GM19328 (cell line): ENCODE results near the gene GNAI1.

Experiments used
- ATAC-seq: cut with Tn5 transposase; IDR thresholded peaks from one replicate; pipeline ENCODE4 v1.9.1; 2021; ENCODE audit warnings: mild to moderate bottlenecking, moderate library complexity; ENCODE audit not compliant: unreplicated experiment

The GNAI1 gene

DNA sequence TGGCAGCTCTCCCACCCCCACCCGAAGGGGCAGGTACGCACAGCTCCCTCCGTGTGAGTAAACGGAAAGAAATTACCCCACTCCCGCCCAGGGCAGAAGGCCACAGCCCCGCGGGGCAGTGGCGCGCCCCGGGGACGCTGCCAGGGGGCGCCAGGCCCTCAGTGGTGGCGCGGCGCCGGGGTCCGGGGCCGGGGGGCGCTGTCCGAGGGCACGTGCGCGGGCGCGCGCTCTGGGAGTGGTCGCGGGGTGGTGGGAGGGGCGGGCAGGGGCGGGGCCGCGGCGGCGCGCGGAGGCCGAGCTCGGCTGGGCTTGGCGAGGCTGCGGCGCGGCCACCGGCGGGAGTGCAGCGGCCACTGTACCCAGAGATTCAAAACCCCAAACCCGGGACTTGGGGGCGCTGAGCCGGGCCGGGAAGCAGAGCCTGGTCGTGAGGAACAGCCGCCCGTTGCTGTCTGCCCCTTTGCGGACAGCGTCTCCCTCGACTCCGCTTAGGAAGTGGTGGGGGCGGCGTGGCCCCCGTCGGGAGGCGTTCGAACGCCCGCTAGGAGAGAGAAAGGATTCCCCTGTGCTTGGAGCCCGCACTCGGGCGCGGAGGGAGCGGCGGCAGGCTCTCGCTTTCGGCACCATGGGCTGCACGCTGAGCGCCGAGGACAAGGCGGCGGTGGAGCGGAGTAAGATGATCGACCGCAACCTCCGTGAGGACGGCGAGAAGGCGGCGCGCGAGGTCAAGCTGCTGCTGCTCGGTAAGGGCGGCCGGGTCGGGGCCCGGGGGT, at the start of gene GNAI1:
TSS of gene GNAI1 (plus strand) at position 296 of the 773 bp plus-strand sequence. CDS start at position 626, 330 bp downstream.
- no peak for ATAC-seq

DNA sequence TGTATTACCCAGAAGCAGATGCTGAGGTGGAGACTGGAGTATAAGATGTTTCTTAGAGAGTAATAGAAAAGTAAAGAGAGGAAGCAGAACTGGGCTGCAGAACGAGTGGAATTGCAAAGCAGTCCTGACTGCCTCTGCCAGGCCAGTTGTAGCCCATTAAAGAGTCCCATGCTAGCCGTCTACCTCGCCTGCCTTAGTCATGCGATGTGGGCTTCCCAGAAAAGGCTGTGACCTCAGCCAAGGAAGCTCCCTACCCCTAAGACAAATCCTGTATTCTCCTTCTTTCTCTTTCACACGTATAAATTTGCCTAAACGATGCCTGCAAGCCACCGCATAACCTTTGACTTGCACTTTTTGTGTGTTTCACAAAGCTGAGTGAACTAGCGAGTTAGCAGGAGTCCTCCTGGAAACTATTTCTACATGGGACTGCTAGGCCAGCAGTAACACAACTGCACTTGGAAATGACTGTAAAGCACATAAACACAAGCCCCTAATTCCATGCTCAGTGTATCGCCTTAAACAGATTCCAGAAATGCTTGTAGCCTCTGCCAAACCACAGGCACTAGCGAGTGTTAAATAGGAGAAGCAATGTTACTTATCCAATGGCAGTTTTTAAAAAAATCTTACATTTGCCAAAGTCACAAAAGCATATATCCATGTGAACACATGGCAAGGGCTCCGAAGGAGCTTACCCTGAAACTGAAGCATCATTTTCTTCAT, 47.4 kb upstream of the GNAI1 start:
- ATAC-seq: no peak

DNA sequence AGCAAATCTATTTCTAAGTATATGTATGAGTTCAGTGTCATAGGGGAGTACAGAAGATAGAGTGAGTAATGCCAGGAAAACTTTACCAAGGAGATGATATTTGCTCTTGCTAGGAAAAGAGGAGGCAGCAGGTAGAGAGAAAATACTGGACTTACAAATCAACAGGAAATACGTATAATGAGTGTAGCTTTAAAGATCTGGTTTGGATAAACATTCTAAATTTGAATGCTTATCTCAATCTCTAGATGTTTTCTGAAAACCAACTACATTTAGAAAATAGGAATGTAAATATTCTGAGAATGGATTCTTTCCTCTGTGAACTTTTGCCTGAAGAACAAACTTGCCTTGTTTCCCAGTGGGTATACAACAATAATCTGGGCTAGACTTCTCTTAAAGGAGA, 46.9 kb upstream of the GNAI1 start:
- no peak for ATAC-seq

DNA sequence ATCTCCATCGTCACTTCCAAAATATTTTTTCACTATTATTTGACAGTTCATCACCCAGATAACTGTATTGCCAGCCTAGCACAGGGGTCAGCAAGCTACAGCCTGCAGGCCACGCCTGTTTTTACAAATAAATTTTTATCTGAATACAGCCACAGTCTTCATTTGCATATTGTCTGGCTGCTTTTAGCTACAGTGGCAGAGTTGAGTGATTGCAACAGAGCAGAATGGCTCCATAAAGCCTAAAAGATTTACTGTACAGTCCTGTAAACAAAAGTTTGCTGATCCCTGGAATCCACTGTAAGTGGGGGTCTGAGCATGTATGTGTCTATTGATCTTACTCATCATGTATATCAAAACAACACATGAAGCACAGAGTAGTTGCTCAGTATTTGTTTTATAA, 45.9 kb upstream of the GNAI1 start:
- no peak for ATAC-seq

DNA sequence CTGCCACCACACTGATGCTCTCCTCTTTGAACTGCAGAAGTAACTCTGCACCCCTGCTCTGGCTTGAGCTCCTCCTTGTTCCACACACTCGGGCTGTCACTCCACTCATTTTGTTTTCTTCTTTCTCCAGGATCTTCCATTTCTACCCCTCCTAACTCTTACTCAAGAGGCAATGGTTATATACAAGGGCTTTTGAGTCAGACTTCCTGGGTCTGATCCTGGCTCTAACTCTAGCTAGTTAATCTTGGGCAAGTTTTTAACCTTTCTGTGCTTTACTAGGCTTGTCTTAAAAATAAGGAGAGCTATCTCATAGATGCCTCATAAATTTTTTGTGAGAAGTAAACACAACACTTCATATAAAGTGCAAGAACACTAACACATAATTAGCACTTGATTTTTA, 45.3 kb upstream of the GNAI1 start:
- no peak for ATAC-seq

DNA sequence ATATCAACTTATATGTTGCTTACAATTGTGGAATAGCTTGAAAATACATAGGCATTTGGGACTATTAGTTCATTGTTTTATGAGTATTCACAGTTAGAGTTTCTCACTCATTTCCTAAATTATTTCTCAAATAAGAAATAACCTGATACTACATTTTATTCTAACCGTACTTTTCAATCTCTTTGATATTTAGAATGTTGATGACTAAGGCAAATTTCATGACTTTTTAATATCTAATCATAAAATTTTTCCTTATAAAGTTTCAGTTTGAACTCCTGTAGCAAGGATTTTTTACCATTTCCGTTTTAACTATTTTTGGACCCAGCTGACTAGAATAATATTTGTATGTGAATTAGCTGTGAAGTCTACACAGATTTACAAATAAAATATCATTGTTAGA, 41.3 kb upstream of the GNAI1 start:
- ATAC-seq: no peak

DNA sequence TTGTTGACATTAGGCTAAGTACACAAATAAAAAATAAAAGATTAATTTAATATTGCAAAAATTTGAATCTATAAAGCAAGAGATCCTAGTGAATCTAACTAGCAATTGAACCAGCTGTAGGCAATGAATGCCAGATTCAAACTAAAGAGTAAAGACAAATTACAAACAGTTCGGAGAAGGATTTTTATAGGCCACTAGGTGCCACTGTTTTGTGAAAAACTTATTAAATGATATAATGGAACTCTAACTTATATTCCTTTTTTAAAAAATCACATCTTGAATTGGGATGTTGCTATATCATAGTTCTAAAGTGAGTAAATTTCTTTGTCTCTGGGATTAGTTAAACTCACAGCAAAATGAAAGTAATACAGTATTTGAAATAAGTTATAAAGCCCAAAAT, 39.1 kb upstream of the GNAI1 start:
- ATAC-seq: no peak

DNA sequence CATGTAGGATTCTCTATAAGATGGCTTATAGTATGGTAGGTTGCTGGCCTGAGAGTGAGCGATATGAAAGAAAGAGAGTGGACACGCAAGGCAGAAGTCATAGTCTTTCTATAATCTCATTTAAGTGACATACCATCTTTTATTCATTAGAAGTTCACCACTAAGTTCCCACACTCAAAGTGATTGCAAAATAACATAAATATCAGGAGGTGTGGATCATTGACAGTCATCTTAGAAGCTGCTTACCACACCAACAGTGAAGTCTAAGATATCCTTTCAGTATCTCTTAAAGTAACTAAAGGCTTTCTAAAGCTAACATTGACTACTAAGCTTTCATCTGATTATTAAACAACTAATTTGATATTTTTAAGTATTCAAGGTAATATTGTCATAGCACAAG, 36.9 kb upstream of the GNAI1 start:
- ATAC-seq: no peak

DNA sequence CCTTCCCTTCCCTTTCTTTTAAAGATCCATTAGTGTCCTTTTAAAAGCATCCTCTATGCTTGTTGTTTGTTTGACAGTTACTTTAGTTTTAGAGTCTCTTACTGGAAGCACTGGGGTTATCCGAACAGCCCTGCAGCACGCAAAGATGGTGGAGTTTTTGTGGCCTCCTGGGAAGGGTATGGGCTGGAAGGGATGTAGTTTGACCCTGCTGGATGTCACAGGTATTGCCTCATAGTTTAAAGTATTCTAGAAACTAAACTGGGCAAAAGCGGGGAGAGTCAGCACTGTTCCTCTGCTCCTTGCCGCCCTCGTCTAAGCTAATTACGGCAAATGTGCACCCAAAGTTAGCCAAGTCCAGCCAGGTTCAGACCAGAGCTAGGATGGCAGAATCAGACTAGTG, 35.8 kb upstream of the GNAI1 start:
- no peak for ATAC-seq

DNA sequence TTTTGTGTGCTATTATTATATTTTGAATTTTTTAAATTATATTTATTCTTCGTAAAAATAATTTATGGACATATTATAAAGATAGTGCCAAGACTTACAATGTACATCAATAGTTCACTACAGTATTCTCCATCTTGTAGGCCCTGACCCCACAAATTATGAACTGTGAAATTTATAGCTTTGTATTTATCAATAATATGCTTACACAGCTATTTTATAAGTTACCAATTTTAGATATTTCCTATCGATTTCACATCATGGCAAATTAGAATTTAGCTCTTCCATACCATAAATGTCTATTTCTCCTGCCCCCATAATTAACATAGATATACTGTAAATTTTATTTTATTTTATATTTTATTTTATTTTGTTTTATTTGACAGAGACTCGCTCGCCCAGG, 34.4 kb upstream of the GNAI1 start:
- ATAC-seq: no peak

DNA sequence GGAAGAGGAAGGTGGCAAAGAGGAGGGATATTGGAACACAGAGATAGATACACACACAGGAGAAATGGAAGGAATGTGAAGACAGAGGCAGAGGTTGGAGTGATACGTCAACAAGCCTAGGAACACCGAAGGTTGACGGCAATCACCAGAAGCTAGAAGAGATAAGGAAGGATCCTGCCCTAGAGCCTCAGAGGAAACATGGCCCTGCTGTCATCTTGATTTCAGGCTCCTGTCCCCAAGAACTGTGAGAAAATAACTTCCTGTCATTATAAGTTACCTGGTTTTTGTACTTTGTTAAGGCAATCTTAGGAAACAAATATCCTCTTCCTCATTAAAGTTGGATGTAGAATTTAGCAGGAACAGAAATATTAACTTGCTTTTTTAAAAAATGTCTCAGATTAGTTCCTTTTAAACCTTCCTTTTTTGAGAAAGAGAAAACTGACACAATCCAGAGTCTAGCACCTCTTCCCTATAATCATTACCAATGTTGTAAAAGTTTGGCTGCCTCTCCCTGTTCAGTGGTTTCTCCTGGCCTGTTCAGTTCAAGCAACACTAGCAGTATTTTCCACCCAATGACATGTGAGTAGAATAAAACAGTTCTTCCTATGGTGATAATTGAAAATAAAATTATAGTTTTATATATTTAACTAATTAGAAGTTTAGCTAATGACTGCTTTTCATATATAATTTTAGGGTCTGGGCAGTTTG, 28.8 kb upstream of the GNAI1 start:
- no peak for ATAC-seq

DNA sequence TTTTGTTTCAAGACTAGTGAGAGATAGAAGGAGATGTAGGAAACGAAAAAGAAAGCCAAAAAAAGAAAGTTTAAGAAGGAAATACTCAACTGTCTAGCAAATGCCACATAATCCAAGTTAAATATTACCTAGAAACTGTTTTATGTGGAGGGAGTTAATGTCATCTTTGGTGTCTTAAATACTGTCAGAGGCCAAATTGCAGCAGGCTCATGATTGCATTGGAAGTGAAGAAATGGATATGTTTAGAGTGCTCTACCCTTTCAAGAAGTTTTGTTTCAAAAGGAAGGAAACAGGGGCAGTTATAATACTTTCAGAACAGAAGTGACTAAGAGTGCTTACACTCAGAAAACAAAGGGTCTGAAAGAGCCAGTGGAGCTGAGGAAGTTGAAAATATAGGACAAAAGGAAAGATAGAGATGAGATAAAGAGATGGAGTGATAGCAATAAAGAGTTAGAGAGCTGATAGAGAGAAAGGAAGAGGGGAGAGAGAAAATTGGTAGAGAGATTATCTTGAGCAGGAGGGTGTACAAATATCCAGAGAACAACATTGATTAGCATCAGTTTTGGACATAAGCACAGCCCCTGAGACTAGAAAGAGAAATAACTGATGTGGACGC, 28.0 kb upstream of the GNAI1 start:
- ATAC-seq: no peak

DNA sequence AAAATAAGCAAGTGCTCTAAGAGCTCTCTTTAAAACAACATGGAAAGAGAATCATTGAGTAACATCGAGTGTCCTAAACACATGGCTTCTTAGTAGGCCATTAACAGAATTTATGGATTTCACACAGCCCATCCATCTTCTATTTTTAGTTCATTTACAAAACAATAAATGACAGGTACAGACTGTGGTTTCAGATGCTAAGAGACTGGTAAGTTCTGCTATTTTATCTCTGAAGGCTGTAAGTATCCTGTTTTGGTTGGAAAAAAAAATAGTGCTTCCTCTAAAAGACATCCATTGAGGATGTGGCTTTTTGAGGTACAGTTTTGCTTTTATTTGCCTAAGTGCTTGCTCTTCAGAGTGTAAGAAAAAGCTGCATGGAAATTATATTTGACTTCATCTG, 27.4 kb upstream of the GNAI1 start:
- no peak for ATAC-seq

DNA sequence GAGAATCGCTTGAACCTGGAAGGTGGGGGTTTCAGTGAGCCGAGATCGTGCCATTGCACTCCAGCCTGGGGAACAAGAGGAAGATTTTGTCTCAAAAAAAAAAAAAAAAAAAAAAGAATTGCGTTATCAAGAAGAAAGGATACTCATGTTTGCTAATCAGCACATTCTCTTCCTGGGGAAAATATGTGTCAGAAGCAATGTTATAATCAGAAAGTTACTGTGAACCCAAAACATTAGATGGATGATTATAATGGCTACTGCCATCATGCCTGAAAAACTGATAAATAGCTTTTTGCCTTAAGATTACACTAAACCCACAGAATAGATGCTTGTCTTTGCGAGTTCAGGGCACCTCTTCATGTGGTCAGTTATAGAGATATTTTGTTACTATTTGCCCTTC, 24.3 kb upstream of the GNAI1 start:
- no peak for ATAC-seq

DNA sequence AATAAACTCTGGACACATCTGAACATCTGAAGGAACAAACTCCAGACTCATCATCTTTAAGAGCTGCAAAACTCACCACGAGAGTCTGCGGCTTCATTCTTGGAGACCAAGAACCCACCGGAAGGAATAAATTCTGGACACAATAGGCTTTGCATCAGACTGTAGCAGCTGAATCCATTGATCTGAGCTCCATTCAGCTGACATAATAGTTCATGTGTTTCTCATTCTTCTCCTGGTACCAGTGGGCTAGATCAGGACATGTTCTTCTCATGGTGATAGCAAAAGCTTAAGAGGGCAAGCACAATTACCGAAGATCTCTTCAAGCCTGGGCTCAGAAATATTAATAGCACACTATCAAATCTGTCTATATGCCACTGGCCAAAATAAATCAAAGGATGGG, 20.5 kb upstream of the GNAI1 start:
- ATAC-seq: no peak

DNA sequence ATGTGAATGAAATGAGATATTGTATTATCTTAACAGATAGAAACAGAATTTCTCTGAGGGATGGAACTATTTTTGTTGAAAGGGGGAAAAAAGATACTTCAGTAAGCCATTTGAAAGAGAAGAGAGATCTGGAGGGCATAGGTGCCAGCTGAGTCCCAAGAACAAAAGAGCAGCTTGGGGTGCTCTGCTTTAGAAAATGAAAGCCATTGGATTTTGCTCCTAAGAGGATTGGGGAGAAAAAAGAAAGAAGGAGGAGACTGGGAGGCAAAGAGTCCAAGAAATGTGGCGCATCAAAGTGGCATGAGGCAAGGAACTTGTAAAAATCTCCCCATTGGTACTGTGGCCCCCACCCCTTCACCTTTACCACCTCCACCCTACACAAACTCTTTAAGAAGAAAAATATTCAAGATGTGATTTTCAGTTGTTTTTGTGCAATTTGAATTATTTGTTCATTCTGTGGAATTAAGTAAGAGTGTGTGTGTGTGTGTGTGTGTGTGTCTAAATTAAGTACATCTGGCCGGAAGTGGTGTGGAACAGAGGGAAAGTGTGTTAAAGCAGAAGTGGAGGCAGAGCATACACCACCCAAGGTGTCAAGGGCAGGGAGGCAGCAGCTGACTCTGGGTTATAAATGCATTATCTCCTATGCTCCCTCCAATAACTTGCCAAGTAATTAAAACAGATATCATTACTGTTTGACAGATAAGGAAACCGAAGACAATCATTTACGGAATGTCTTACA, 9.9 kb upstream of the GNAI1 start:
- no peak for ATAC-seq

DNA sequence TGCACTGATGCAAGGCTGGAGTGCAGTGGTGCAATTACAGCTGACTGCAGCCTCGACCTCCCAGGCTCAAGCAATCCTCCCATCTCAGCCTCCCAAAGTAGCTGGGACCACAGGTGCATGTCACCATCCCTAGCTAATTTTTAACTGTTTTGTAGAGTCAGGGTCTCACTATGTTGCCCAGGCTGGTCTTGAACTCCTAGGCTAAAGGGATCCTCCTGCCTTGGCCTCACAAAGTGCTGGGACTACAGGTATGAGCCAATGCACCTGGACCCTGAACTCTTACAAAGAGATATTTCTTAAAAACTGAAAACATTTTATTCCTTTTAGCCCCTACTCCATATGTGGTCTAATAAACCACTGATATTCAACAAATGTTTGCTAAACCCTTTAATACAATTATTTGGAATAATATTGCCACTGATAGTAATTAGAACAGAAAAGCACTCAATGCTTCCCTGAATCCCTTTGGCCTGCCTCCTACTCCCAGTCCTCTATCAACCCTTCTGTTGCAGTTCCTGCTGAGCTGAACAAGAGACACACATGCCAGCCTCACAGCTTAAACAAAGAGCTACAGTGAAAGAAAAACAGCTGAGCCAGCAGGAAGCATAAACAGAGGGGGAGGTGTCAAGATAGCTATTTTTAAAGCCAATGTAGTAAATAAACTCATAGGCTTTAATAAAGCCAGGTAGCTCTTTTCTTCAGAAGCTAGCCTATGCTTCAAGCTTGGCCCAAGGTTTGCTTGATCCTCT, 7.0 kb upstream of the GNAI1 start:
- no peak for ATAC-seq

DNA sequence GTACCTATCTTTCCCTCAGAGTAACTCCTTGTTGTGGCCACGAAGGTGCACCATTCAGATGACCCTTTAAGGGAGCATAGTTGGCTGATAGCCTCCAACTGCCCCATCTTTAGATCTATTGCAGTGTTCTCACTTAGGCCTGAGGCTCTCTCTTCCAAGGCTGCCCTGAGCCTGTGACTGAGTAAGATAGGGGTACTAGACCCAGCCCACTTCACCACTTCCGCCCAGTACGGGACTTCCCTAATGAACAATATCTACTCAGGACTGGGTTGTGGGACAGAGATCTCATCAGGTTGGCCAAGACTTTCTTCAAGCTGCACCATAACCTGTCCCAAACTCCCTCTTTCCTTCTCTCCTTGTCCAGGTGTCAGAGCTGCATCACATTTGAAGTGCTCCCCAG, 5.7 kb upstream of the GNAI1 start:
- no peak for ATAC-seq

DNA sequence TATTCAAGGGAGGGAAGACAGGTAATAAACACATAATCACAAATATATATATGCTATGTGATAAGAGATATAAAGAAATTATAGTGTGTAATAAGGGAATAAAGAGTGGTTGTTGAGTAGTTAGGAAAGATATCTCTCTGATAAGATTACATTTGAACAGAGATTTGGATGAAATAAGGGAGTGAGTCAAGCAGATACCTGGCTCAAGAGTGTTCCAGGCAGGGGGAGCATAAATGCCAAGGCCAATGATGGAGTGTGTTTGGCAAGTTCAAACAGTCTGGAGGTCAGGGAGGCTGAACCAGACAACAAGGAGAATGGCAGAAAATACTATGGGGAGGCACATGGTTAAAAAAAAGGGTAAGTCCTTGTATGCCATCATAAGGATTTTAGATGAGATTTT, 4.8 kb upstream of the GNAI1 start:
- no peak for ATAC-seq
